Ishikawa (cell line): ENCODE results near the gene STXBP4.

Experiments used
- CEBPB ChIP-seq: IDR thresholded peaks from 2 replicates; pipeline ENCODE4 v1.6.1; 2012
- CREB1 ChIP-seq: IDR thresholded peaks from 2 replicates; pipeline ENCODE4 v1.6.1; 2012; ENCODE audit warnings: low read depth
- EGR1 ChIP-seq: IDR thresholded peaks from 2 replicates; pipeline ENCODE4 v1.6.1; 2012
- EP300 ChIP-seq: IDR thresholded peaks from 2 replicates; pipeline ENCODE4 v1.6.1; 2012; ENCODE audit warnings: borderline replicate concordance
- NFIC ChIP-seq: IDR thresholded peaks from 2 replicates; pipeline ENCODE4 v1.6.1; 2012
- RAD21 ChIP-seq: IDR thresholded peaks from 2 replicates; pipeline ENCODE4 v1.6.1; 2012; ENCODE audit warnings: low read depth
- REST ChIP-seq: IDR thresholded peaks from 2 replicates; pipeline ENCODE4 v1.6.1; 2012; ENCODE audit warnings: low read depth, mild to moderate bottlenecking
- TAF1 ChIP-seq: IDR thresholded peaks from 2 replicates; pipeline ENCODE4 v1.6.1; 2012; ENCODE audit warnings: low read depth, mild to moderate bottlenecking
- TCF12 ChIP-seq: IDR thresholded peaks from 2 replicates; pipeline ENCODE4 v1.6.1; 2012; ENCODE audit warnings: low read depth
- USF1 ChIP-seq: IDR thresholded peaks from 2 replicates; pipeline ENCODE4 v1.6.1; 2012
- YY1 ChIP-seq: IDR thresholded peaks from 2 replicates; pipeline ENCODE4 v1.6.1; 2012; ENCODE audit warnings: low read depth
- ZBTB7A ChIP-seq: IDR thresholded peaks from 2 replicates; pipeline ENCODE4 v1.6.1; 2012; ENCODE audit warnings: low read depth

GRCh38 chr17:54972406-54973138 is 4.0 kb downstream of the STXBP4 start:
- TF ChIP-seq REST (no peak), TCF12 (no peak), NFIC (no peak), USF1 (no peak), RAD21 (no peak), TAF1 (no peak), EGR1 (no peak), EP300 (no peak), YY1 (no peak), CEBPB (no peak), ZBTB7A (no peak), CREB1 (no peak)
